ENCODE results near the gene MAN1A2. TPM values are rescaled to one million over a fixed set of nuclear protein-coding genes. Genes with fewer than 3 reads are reported as not detected.

The MAN1A2 gene
- total and polyA plus RNA-seq, 9 of the 15 experiments (the other 6 are each of a cell fraction or from before 2014, with no cell fraction given): 4.2 to 38.4 (median 18.7) TPM

GRCh38 chr1:117466761-117467160 lies 99.5 kb downstream of the MAN1A2 start (continued):
- no peak for TF ChIP-seq LARP7 (IDR thresholded peaks at IDR 0.05)
- no peak for TF ChIP-seq ZNF134 (CRISPR knock-in tag; conservative IDR thresholded peaks at IDR 0.05)

GRCh38 chr1:117467336-117467735 lies 100.1 kb downstream of the MAN1A2 start:
- Histone ChIP-seq H3K4me2 (ENCODE audit: insufficient read depth, low read length) (no peak overlapping the region), H3K27ac (ENCODE audit: extremely low read depth, low read depth, low read length) (no peak overlapping the region), H3K79me2 (ENCODE audit: control insufficient read depth, insufficient read depth, low read length) (no peaks in the 10 kb centered on the region), H3K9me1 (ENCODE audit: control insufficient read depth, insufficient read depth, low read length) (no peaks in the 10 kb centered on the region), H3K4me1 (replicated peaks in 1 of 2; ENCODE audit: control insufficient read depth in 2 of 2, insufficient read depth in 2 of 2, low read length in 2 of 2) (peaks cover 0 to 7% of the 10 kb centered on the region in 2 experiments; a peak in 2 of 5 replicates), H3K36me3 (ENCODE audit: control insufficient read depth, insufficient read depth, low read length) (peaks cover 3% of the 10 kb centered on the region; the same call in 1 of the 3 replicates), H2AFZ (ENCODE audit: low read depth, low read length) (no peak overlapping the region), H3K27me3 (ENCODE audit: control insufficient read depth in 2 of 2, insufficient read depth in 2 of 2, low read length in 2 of 2) (no peaks in the 10 kb centered on the region), H4K20me1 (replicated peaks; ENCODE audit: control insufficient read depth, insufficient read depth, low read length) (no peaks in the 10 kb centered on the region), H3K4me3 (no peak overlapping the region), H3K9ac (ENCODE audit: insufficient read depth in 1 of 2, low read depth in 2 of 2, low read length in 2 of 2) (no peak overlapping the region), H3K9me3 (replicated peaks; ENCODE audit: control insufficient read depth, insufficient read depth, low read depth, low read length) (no peaks in the 10 kb centered on the region)
- TF ChIP-seq ESRRB (CRISPR knock-in tag; IDR thresholded peaks at IDR 0.05; ENCODE audit: borderline replicate concordance) (no peak), ZNF586 (CRISPR knock-in tag; conservative IDR thresholded peaks at IDR 0.05) (no peak), CCNT2 (IDR thresholded peaks at IDR 0.05; ENCODE audit: borderline replicate concordance, extremely low read depth, insufficient read length, low read depth, low read length) (no peak), KAT7 (CRISPR knock-in tag; IDR thresholded peaks at IDR 0.05; ENCODE audit: borderline replicate concordance) (no peak), RFX5 (IDR thresholded peaks at IDR 0.05; ENCODE audit: low read depth, low read length) (no peak), ZNF146 (CRISPR knock-in tag; IDR thresholded peaks at IDR 0.05; ENCODE audit: unreplicated experiment) (no peak), RBM39 (optimal IDR thresholded peaks at IDR 0.05; ENCODE audit: low read depth, low read length) (no peak)
- WGBS (ENCODE audit: insufficient coverage, low coverage, missing lambda C conversion rate): 56% methylated on average over 1 of the region's 1 CpG
- no TSS peak for BruUV-seq (replicated peaks)
- intact Hi-C loops (cut with micrococcal nuclease) (no loop called here), in situ Hi-C loops (cut with MboI) (no loop called here)
- DNase-seq (ENCODE audit: extremely low read depth in 1 of 4, low spot score in 3 of 4): no peak
- POLR2A ChIA-PET: interaction anchor here (0.6 kb wide), 1 partner anchor 551 kb away, joined by 3 read pairs; no protein-coding TSS in a partner anchor
- ATAC-seq: no peak
- CTCF ChIA-PET (ENCODE audit: low intra/inter-chr PET ratio): no interaction called here
- no peak for FAIRE-seq

Data from K562 (cell line).